Ishikawa (cell line): ENCODE data around the gene GYS1.

ENCODE experiments used
- CEBPB ChIP-seq: IDR thresholded peaks from 2 replicates; pipeline ENCODE4 v1.6.1; 2012
- CREB1 ChIP-seq: IDR thresholded peaks from 2 replicates; pipeline ENCODE4 v1.6.1; 2012; ENCODE audit warnings: low read depth
- EGR1 ChIP-seq: IDR thresholded peaks from 2 replicates; pipeline ENCODE4 v1.6.1; 2012
- EP300 ChIP-seq: IDR thresholded peaks from 2 replicates; pipeline ENCODE4 v1.6.1; 2012; ENCODE audit warnings: borderline replicate concordance
- FOXM1 ChIP-seq: IDR thresholded peaks from 2 replicates; pipeline ENCODE4 v1.6.1; 2012; ENCODE audit warnings: low read depth, borderline replicate concordance
- MAX ChIP-seq: IDR thresholded peaks from 2 replicates; pipeline ENCODE4 v1.6.1; 2012
- NFIC ChIP-seq: IDR thresholded peaks from 2 replicates; pipeline ENCODE4 v1.6.1; 2012
- RAD21 ChIP-seq: IDR thresholded peaks from 2 replicates; pipeline ENCODE4 v1.6.1; 2012; ENCODE audit warnings: low read depth
- REST ChIP-seq: IDR thresholded peaks from 2 replicates; pipeline ENCODE4 v1.6.1; 2012; ENCODE audit warnings: low read depth, mild to moderate bottlenecking
- TAF1 ChIP-seq: IDR thresholded peaks from 2 replicates; pipeline ENCODE4 v1.6.1; 2012; ENCODE audit warnings: low read depth, mild to moderate bottlenecking
- TCF12 ChIP-seq: IDR thresholded peaks from 2 replicates; pipeline ENCODE4 v1.6.1; 2012; ENCODE audit warnings: low read depth
- TEAD4 ChIP-seq: IDR thresholded peaks from 2 replicates; pipeline ENCODE4 v1.6.1; 2012
- USF1 ChIP-seq: IDR thresholded peaks from 2 replicates; pipeline ENCODE4 v1.6.1; 2012
- YY1 ChIP-seq: IDR thresholded peaks from 2 replicates; pipeline ENCODE4 v1.6.1; 2012; ENCODE audit warnings: low read depth
- ZBTB7A ChIP-seq: IDR thresholded peaks from 2 replicates; pipeline ENCODE4 v1.6.1; 2012; ENCODE audit warnings: low read depth

Gene GYS1

GRCh38 chr19:48975947-48976847 is 16.9 kb downstream of the GYS1 start:
- TF ChIP-seq CREB1 (peak; percentile 25; the same call in 1 of the 2 replicates), MAX (no peak)

- TF ChIP-seq RAD21 (peak; percentile 60; the same call in 1 of the 2 replicates), MAX (no peak)
Measured at GRCh38 chr19:48970923-48971395, 22.1 kb downstream of the GYS1 start.

- TF ChIP-seq EGR1 (no peak), MAX (no peak), RAD21 (no peak), REST (no peak), TEAD4 (no peak), USF1 (no peak), FOXM1 (no peak), NFIC (no peak), YY1 (no peak)
Measured at GRCh38 chr19:48970139-48970766, 22.9 kb downstream of the GYS1 start.

GRCh38 chr19:48969276-48970138 is 23.6 kb downstream of the GYS1 start:
- TF ChIP-seq REST (peak; percentile 59), USF1 (no peak)

- TF ChIP-seq YY1 (no peak), ZBTB7A (no peak), EGR1 (no peak), EP300 (no peak), CEBPB (no peak), REST (no peak), CREB1 (no peak), TCF12 (no peak), NFIC (no peak), USF1 (no peak), TAF1 (no peak), MAX (no peak), FOXM1 (no peak), TEAD4 (no peak), RAD21 (no peak)
Measured at GRCh38 chr19:48968813-48969218, 24.3 kb downstream of the GYS1 start.
